Activated T-cell treated with anti-CD3 and anti-CD28 coated beads, Interleukin-2, amount 50 U/mL, for 4 hours (primary cell): ENCODE measurements around the gene DTD1. TPM values are rescaled to one million over a fixed set of nuclear protein-coding genes. Genes with fewer than 3 reads are reported as not detected.

Experiments
- ATAC-seq, 2 donors: fragments of 200-7000 bp; cut with Tn5 transposase; one replicate each; pipeline ENCODE4 v1.10.0; 2021
- DNase-seq: peaks from one replicate; pipeline ENCODE4 v3.0.0-alpha.2; 2020
- H3K27me3 Mint-ChIP-seq: one replicate; pipeline ENCODE4 v1.8.0; 2021; ENCODE audit warnings: low read depth, mixed read lengths
- H3K36me3 Mint-ChIP-seq: one replicate; pipeline ENCODE4 v1.8.0; 2022; ENCODE audit warnings: mixed read lengths; ENCODE audit not compliant: insufficient read depth
- H3K4me1 Mint-ChIP-seq: one replicate; pipeline ENCODE4 v1.8.0; 2021; ENCODE audit warnings: low read depth, mixed read lengths
- H3K4me3 Mint-ChIP-seq: one replicate; pipeline ENCODE4 v1.8.0; 2021; ENCODE audit warnings: mild to moderate bottlenecking, moderate library complexity, mixed read lengths
- H3K9me3 Mint-ChIP-seq: one replicate; pipeline ENCODE4 v1.8.0; 2021; ENCODE audit warnings: mixed read lengths
- total RNA-seq, 3 donors: library from RNA; stranded (reverse); gene quantifications; one replicate each; pipeline ENCODE4 v1.2.1, GENCODE V29; 2021

DTD1 gene
- total RNA-seq, 3 donors from 2014 or later = 42.9 to 50.7 (median 47.4) TPM

DNA sequence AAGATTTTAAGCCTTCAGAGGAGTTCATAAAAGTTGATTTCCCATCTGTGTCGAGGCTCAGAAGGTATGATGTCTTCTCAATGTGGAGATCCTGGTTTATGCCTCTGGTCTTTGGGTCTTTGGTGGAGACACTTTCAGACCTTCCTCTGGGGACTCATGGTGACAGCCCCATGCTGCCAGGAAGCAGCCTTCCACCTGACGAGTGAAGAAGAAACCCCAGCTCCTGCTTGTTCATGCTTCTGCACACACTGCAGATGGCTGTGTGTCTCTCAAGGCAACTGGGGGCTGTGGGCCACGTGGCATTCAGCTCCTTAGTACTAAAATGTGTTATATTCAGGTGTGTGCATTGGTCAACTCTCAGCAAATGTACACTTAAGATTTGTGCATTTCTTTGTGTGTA, 220.9 kb downstream of the DTD1 start:
- Mint-ChIP-seq H3K9me3 (no peaks in the 10 kb centered on the region), H3K4me3 (no peak overlapping the region), H3K36me3 (no peaks in the 10 kb centered on the region), H3K4me1 (peaks cover 11% of the 10 kb centered on the region), H3K27me3 (peaks cover 7% of the 10 kb centered on the region)
- DNase-seq = no peak
- ATAC-seq = no peak

DNA sequence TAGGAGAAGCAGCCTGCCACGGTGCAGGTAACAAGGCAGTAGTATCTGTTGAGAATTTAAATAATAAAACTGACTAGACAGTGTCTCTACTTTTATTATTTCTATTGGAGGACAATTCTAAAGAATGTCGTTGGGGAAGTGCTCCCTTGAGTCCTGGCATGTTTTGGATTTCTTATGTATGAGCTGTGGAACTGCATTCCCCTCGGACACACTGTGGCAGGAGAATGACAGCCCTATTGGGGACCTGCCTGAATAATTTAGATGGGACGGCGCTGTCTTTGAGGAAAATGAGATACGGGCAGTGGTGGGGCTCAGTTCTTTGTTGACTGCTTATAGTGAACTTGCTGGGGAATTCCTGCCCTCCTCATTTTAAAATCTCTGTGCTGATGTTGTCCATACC, 223.3 kb downstream of the DTD1 start:
- Mint-ChIP-seq H3K4me1 (peaks cover 3% of the 10 kb centered on the region), H3K36me3 (no peaks in the 10 kb centered on the region), H3K4me3 (no peak overlapping the region), H3K9me3 (no peaks in the 10 kb centered on the region), H3K27me3 (peaks cover 4% of the 10 kb centered on the region)
- ATAC-seq (no peak), DNase-seq (no peak)

DNA sequence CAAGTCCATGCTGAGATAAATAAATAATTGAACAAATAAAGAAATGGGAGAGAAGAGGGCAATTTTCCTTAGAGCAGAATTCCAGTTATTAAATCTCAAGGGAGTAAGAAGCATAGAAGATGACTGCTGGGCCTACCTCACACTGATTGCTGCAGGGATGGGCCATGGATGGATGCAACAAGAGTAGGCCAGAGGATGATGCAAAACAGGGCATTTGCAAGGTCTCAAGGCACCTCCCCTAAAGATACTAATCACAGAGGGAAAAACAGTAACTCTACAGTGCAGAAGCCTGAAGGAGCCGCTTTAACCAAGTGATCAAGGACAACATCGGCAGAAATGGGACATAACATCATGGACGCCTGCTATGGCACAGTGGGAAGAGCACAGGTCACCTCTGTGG, 224.1 kb downstream of the DTD1 start:
- Mint-ChIP-seq H3K36me3 (no peaks in the 10 kb centered on the region), H3K4me3 (no peak overlapping the region), H3K9me3 (no peaks in the 10 kb centered on the region), H3K4me1 (no peaks in the 10 kb centered on the region), H3K27me3 (peaks cover 4% of the 10 kb centered on the region)
- no peak for DNase-seq
- no peak for ATAC-seq

DNA sequence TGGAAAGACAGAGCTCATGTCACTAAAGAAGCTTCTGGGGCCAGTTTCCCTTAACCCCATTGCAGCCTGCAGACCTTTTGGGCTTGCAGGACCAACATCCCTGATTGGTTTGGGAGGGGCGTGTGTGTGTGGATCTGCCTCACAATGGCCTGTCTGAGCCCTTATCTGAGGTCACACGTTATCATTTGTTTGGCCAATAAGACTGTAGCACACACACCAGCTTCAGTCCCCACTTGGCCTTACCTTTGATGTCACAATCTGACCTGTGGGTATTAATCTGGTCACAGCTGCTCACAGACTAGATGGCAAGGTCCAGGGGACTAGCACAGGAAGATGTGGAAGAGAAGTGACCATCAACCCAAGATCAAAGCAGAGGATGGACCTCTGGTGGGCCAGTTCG, 225.6 kb downstream of the DTD1 start, which contains the start of gene SCP2D1:
Gene SCP2D1 (plus strand): TSS at position 301 of the 400 bp plus-strand sequence. CDS start 33 bp downstream, at position 334.
- DNase-seq (no peak), ATAC-seq (no peak)
- no peaks in the 10 kb centered on the region for H3K9me3 Mint-ChIP-seq
- H3K4me1 Mint-ChIP-seq = no peaks in the 10 kb centered on the region
- H3K36me3 Mint-ChIP-seq = no peaks in the 10 kb centered on the region
- H3K27me3 Mint-ChIP-seq = peaks cover 4% of the 10 kb centered on the region
- no peak within 1 kb of the TSS for H3K4me3 Mint-ChIP-seq

DNA sequence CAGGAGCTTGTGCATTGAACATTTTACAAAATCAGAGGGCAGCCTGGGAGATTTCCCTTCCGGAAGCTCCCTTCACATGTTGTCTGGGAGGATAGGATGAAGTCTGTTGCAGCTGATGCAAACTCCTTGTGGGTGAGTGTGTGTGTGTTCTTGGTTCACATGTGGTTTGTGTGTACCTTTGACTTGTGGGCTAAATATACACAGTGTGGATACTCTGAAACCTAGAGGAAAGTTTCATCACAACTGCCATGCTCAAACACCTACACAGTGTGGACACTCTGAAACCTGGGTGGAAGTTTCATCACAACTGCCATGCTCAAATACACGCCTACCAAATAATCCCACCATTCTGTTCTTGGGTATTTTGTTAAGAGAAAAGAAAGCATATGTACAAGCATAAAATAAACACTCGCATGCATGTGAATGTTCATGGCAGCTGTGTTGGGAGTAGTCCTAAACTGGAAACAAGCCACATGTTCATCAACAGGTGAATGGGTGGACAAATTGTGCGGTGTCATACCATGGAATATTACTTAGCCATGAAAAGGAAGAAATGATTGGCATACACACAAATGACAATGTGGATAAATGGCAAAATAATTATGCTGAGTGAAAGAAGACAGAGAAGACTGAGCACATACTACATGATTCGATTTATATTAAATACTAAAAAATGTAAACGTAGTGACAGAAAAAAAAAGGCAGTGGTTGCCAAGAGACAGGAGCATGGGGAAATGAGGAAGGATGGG, 227.5 kb downstream of the DTD1 start:
- no peaks in the 10 kb centered on the region for H3K36me3 Mint-ChIP-seq
- H3K4me1 Mint-ChIP-seq = no peaks in the 10 kb centered on the region
- peaks cover 4% of the 10 kb centered on the region for H3K27me3 Mint-ChIP-seq
- DNase-seq = no peak
- H3K4me3 Mint-ChIP-seq = no peak overlapping the region
- no peaks in the 10 kb centered on the region for H3K9me3 Mint-ChIP-seq
- ATAC-seq = no peak

Other genes starting within 250 kb of the DTD1 start
- gene DZANK1, start 121.0 kb upstream of the DTD1 start, total RNA-seq = 1 to 10 TPM; 1.3 to 2.0 (median 1.6) TPM
- gene POLR3F, start 120.7 kb upstream of the DTD1 start, total RNA-seq = 10 to 100 TPM; 19.6 to 22.1 (median 21.5) TPM
- 10 to 100 TPM; 11.1 to 15.1 (median 12.3) TPM for gene RBBP9, start 90.8 kb upstream of the DTD1 start, total RNA-seq
- 10 to 100 TPM; 77.0 to 99.1 (median 91.1) TPM for gene SEC23B, start 80.1 kb upstream of the DTD1 start, total RNA-seq
- 10 to 100 TPM; 61.3 to 65.5 (median 61.6) TPM for gene SMIM26, start 20.6 kb upstream of the DTD1 start, total RNA-seq
- not detected for gene SCP2D1, start 225.7 kb downstream of the DTD1 start, total RNA-seq